ENCODE results near the gene SH3PXD2A.
"Not testable (repeated sequence)": the region's sequence is repeated elsewhere in the genome, so short reads cannot be mapped to it uniquely, and the experiment has no call there.

SH3PXD2A gene

DNA sequence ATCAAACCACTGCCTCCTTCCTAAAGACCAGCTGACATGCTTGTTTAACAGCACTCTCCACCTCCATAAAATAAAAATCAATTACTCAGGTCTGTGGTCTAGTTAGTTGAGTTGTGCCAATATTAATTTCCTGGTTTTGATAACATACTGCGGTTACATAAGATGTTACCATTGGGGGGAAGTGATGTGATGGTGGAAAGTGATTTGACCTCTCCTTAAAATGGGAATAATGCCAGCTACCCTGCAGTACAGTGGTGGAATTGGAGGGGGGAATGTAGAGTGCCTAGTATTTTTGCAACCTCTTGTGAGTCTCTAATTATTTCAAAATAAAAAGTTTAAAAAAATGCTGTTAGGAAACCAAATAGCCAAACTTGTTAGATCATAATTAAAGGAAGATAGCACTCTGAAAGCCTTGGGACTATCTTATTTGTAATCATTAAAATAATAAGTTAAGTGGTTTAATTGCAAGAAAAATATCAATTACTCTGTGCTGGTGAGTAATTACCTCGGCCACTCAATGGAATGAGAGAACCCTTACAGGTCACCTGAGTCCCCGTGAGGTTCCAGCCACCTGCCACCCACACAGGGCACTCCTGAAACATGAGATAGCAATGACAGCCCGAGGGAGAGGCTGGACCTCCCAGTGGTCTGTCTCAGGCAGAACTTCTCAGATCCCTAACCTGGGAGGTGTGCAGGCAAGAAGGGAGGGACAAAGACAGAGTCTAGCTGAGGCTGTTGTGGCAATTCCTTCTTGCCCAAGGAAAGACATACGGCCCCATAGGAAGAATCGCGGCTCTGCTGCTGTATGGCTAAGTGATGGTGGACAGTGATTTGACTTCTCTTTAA is 94.1 kb downstream of the SH3PXD2A start:
- peak; percentile 93 for DNase-seq

- not testable (repeated sequence) for DNase-seq
These were observed 95.1 kb downstream of the SH3PXD2A start for GRCh38 chr10:103760233-103760632.

GRCh38 chr10:103759100-103759781 is 96.1 kb downstream of the SH3PXD2A start:
- DNase-seq, result no peak

DNA sequence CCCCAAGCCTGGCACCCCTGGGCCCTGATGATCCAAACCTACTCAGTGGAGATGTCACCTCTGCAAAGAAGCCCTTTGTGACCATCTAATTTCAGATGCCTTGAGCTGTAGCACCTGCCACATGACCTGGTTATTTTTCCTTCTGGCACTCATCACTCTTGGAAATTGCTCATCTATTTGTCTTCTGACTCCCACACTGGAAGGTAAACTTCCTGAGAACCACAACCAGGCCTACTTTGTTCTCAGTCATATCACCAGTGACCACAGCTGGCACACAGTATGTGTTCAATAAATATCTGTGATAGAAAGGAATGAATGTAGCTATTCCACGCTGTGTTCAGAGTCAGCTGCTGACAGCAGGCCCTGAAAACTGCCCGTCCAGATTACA is 97.1 kb downstream of the SH3PXD2A start:
- DNase-seq, result peak; percentile 42

DNA sequence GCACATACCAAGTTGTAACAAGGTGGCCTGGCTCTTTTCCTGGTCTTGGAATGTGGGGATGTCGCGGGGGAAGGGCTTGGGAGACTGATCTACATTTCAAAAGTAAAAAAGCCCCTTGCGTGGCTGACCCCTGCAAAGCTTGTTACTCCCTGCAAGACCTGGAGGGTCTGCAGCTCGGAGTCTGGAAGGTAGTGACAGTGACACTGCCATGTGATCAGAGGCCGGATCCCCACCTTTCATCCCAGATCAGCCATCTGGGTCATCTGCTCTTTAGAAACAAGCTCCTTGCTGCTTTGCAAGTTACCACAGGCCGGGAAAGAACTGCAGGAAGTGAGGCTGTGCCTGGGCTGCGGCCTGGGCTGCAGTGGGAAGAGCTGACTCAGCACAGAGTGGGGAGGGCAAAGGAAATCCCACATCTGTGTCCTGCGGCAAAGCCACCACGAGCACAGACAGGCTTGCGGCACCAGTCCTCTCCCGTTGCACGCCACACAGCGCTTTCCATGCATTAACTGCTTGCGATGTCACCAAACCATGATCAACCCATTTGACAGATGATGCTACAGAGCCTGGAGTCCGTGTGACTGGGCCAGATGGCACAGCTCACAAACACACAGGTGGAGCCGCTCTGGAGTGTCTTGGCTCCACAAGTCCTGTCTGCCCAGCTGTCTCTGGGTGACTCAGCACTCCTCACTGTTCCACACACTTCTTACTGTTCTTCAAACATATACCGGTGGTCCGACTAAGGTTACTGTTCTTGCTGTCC is 97.7 kb downstream of the SH3PXD2A start:
- DNase-seq, result no peak

DNA sequence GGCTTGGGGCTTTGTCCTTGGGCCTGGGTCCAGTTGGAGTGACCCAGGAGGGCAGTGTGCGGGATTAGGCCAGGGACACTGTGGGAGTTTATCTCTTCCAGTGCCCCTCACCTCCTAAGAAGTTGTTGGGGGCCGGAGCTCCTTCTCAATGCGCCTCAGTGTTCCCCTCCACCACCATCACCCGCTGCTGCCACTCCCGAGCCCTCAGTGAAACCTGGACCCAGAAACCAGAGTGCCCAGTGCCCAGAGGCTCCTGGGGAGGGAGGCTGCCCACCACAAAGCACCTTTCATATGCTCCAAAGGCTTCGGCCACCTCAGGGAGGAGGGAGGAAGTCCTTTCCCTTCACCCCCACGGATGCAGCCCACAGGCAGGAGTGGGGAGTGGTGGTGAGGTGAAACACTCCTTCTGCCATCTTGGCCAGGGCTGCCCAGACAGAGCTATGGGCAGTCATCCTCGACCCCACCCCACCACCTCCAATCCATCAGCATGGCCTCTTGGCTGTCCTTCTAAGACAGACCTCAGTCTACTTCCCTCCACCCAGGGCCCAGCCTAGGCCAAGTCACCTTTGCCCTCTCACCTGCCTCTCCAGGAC is 99.0 kb downstream of the SH3PXD2A start:
- DNase-seq, result no peak

DNA sequence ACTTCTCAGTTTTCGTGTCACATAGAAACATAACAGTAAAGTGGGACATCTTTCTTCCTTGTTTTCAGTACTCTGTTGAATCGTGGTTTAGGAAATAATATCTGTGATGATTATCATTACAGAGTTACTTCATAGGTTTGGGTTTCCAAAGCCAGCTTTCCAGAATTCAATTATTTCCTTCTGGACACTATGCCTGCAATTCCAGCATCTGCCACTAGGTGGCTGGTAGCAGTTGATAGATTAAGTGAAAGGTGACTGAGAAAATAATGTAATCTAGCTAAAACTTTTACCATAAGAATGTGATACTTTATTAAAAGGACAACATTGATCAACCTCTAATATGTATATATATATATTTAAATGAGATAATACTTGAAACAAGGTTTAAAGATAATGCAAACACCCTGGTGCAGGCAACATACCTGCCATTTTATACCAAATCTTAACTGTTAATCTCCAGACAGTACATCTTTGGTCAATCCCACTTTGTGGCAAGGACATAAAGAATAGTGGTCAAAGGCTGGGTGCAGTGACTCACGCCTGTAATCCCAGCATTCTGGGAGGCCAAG is 102.6 kb downstream of the SH3PXD2A start:
- no peak for DNase-seq

DNA sequence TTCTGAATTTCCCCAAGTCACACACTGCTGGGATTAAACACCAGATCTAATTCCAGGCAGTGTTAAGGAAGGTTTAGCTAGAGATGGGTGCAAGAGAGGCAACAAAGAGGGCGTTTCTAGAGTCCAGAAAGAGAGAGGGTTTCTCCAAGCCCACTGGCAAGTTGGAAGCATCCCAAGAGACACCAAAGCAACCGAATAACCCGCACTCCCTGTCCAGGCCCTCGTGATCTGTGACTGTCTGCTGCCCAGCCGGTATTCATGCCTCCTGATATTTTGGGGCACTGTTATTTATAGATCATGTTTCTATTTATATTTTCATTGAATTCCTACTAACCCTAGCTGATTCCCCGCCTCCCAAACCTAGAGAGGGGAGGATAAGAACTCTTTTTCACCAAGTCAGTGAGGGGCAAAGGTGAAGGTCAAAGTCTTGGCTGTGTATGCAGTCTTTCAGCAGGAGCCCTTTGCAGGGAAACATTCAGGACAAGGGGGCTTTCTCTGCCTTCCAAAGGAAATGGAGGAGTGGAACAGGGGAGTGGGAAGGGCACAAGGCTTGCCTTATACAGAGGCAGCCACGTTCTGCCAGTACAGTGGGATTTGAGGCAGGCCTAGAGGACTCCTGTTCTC is 103.6 kb downstream of the SH3PXD2A start:
- no peak for DNase-seq

GRCh38 chr10:103750836-103751235 is 104.5 kb downstream of the SH3PXD2A start:
- DNase-seq, result no peak

DNA sequence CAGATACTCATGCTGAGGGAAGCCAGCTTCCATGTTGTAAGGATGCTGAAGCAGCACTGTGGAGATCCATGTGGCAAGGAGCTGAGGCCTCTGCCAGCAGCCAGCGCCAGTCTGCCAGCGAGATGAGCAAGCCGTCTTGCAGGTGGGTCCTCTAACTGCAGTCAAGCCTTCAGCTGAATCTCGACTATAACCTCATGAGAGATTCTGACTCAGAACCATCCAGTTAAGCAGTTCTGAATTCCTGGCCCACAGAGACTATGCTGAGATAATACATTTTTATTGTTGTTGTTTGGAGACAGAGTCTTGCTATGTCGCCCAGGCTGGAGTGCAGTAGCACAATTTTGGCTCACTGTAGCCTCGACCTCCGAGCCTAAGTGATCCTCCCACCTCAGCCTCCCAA is 105.6 kb downstream of the SH3PXD2A start:
- DNase-seq, result no peak

- DNase-seq, result no peak
These were observed 107.4 kb downstream of the SH3PXD2A start for GRCh38 chr10:103748020-103748419.

- no peak for DNase-seq
These were observed 108.0 kb downstream of the SH3PXD2A start for GRCh38 chr10:103747193-103747865.

- no peak for DNase-seq
These were observed 108.8 kb downstream of the SH3PXD2A start for GRCh38 chr10:103746598-103746997.

GRCh38 chr10:103745341-103746247 is 109.8 kb downstream of the SH3PXD2A start:
- DNase-seq, result no peak

- DNase-seq, result no peak
These were observed 112.6 kb downstream of the SH3PXD2A start for GRCh38 chr10:103742824-103743223.

DNA sequence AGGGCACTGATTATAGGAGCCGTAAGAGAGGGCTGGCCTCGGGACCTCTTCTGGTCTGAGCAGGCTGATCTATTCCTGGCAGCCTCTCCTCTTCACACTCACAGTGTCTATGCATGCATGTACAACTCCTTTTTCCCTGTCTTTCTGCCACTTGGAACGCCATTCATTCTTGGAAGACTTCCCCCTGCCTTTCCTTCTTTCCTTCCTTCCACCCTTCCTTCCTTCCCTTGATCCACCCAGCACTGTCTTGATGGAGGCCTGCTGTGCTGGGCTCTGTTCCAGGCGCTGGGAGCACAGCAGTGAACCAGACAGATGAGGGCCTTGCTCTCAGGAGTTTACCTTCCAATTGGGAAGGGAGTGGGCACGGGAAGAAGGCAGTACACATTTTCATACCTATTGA is 114.8 kb downstream of the SH3PXD2A start:
- DNase-seq, result no peak

DNA sequence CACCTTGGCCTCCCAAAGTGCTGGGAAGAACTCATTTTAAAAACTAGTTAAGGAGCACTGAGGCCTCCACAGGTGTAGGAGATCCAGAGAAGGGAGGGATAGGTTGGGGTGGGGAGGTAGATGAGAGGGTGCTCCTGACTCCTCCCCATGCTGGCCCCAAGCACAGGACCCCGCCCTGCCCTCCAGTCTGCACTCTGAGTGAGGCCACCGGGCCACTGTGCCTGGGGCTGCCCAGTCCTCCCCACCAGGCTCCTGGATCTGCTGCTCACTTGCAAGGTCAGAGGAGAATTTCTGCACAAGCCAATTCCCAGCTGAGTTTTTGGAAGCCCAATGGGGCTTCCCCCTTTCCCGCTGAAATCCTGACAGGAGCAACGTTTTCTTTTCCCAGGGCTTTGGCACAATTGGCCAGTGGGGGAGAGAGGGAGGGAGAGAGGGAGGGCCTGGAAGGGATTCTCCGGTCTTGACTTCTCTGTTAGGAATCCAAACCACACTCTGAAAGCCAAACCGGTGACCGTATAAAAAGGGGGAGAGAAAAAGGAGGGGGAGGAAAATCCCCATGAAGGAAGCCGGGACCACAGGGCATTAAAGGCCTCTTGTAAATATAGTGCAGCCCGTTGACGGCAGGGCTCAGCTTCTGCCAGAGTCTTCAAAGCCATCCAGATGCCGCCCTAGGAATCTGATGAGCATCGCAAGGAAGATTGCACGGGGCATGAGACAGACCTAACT is 116.2 kb downstream of the SH3PXD2A start:
- no peak for DNase-seq

- DNase-seq, result no peak
These were observed 117.5 kb downstream of the SH3PXD2A start for GRCh38 chr10:103737735-103738367.

- DNase-seq, result peak; percentile 39
These were observed 118.6 kb downstream of the SH3PXD2A start for GRCh38 chr10:103736763-103737162.
